GM06990 (cell line): ENCODE results near the gene P2RY2.

ENCODE experiments used
- DNase-seq: peaks from one replicate; pipeline ENCODE4 v3.0.0-alpha.2; 2011; ENCODE audit not compliant: insufficient read length; ENCODE audit errors: extremely low read depth
- H3K27me3 ChIP-seq: replicated peaks from 2 replicates; pipeline ENCODE4 v1.6.0; 2011; ENCODE audit warnings: low read length; ENCODE audit not compliant: control insufficient read depth, insufficient read depth
- H3K36me3 ChIP-seq: 2 replicates; pipeline ENCODE4 v1.5.1; 2011; ENCODE audit warnings: low read length; ENCODE audit not compliant: control insufficient read depth, insufficient read depth
- H3K4me3 ChIP-seq: replicated peaks from 2 replicates; pipeline ENCODE4 v1.5.1; 2011; ENCODE audit warnings: low read depth, mild to moderate bottlenecking, control low read depth, low read length
- CTCF ChIP-seq: IDR thresholded peaks from 2 replicates; pipeline ENCODE4 v1.5.1; 2011; ENCODE audit warnings: low read length, control low read depth, mild to moderate bottlenecking, inconsistent platforms; ENCODE audit not compliant: insufficient read depth, poor library complexity, severe bottlenecking

The P2RY2 gene

DNA sequence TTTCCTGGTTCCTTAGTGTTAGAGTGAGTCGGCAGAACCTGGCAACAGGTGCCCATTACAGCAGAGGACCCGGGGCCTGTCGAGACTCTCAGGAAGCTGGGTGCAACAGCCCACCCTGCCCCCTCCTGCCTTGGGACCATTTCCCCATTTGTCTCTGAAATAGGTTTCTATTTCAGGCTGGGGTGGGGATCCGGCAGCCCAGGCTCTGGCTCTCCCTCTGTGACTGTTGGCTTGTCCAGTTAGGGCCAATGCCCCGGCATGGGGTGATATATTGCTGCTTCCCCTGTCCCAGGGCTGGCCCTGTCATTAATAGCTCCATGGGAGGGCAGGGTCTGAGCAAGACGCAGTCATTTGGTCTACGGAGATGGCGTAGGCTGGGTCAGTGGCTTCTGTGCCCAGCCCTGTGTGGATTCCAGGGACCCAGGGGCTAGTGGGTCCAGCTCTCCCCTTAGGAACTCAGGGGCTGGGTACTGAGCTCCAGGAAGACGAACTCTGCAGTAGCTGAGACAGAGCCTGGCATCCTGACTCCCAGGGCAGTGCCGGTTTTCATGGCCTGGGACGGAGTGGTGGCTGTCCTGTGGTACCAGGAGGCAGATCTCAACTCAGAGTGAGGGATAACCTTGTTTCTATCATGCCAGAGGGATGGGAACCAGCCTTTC lies 56.8 kb downstream of the P2RY2 start:
- TF ChIP-seq CTCF: no peak
- no peak for DNase-seq
- Histone ChIP-seq H3K4me3 (no peak overlapping the region), H3K27me3 (no peaks in the 10 kb centered on the region), H3K36me3 (no peaks in the 10 kb centered on the region)

DNA sequence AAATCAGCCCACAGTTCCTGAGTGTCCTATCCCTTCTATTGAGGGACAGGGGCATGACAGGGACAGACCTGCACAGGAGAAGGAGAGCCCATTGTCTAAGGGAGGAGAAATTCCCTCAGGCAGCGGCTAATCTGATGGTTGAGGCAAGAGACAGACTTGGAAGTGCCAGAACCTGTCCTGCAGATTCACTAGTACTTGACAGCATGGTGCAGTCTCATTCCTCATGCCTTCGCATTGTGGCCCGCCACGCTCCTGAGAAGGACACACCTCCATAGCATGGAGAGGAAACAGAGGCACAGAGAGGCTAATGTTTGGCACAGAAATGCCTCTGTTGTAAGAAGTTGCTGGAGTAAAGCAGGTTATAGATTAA lies 57.3 kb downstream of the P2RY2 start:
- H3K4me3 ChIP-seq: no peak overlapping the region
- no peaks in the 10 kb centered on the region for H3K27me3 ChIP-seq
- no peak for DNase-seq
- no peak for TF ChIP-seq CTCF
- no peaks in the 10 kb centered on the region for H3K36me3 ChIP-seq

DNA sequence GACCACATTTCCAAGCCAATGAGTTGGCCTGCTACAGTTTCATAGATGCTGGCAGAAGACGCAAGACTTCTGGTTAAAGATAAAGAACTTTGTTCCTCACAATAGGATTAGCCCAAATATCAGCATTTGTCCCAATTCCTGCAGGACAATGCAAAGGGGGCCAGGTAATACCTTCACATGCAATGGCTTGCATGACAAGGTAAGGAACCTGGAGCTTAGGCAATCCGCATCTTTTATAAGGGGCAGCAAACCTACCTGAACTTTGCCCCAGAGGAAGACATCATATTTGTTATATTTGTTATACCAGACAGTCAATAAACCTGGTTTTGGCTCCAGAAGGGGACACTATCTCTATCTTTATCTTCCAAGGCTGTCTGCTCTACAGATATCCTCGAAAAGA lies 59.4 kb downstream of the P2RY2 start:
- H3K27me3 ChIP-seq: no peaks in the 10 kb centered on the region
- DNase-seq: no peak
- TF ChIP-seq CTCF: no peak
- H3K4me3 ChIP-seq: no peak overlapping the region
- H3K36me3 ChIP-seq: no peaks in the 10 kb centered on the region

- Histone ChIP-seq H3K4me3 (no peak overlapping the region), H3K27me3 (no peaks in the 10 kb centered on the region), H3K36me3 (no peaks in the 10 kb centered on the region)
- no peak for DNase-seq
- TF ChIP-seq CTCF: no peak
Observed at GRCh38 chr11:73280626-73281025, 62.5 kb downstream of the P2RY2 start.

DNA sequence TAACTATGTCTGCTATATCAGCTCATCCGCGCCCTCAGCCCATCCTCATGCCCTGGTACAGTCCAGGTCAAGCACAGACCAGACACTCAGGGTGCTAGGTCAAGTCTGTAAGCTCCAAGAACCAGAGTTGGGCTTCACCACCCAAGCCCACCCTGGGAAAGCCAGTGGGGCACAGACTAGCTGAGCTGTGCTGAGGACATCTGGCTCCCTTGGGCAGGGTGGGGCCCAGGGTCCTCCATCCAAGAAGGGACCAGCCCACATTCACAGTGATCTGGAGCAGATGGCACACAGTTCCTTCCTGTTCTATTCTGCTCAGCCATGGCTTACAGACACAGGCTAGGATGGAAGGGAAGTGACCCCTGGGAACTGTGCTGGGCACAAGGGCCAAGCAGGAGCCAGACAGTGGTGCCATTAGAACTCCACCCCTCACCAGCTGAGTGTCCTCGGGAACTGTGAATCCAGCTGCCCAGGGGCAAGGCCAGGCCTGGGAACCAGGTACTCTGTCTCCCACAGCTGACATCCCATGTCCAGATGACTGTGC lies 63.2 kb downstream of the P2RY2 start:
- TF ChIP-seq CTCF: no peak
- DNase-seq: no peak
- Histone ChIP-seq H3K27me3 (no peaks in the 10 kb centered on the region), H3K4me3 (no peak overlapping the region), H3K36me3 (no peaks in the 10 kb centered on the region)
